Amniotic stem cell (primary cell): ENCODE measurements around the gene MRPL49.
"Not testable (repeated sequence)": the region's sequence is repeated elsewhere in the genome, so short reads cannot be mapped to it uniquely, and the experiment has no call there.

Experiments
- DNase-seq: peaks from one replicate; lab custom pipeline; 2025; lab: John Stamatoyannopoulos, UW

MRPL49 gene

DNA sequence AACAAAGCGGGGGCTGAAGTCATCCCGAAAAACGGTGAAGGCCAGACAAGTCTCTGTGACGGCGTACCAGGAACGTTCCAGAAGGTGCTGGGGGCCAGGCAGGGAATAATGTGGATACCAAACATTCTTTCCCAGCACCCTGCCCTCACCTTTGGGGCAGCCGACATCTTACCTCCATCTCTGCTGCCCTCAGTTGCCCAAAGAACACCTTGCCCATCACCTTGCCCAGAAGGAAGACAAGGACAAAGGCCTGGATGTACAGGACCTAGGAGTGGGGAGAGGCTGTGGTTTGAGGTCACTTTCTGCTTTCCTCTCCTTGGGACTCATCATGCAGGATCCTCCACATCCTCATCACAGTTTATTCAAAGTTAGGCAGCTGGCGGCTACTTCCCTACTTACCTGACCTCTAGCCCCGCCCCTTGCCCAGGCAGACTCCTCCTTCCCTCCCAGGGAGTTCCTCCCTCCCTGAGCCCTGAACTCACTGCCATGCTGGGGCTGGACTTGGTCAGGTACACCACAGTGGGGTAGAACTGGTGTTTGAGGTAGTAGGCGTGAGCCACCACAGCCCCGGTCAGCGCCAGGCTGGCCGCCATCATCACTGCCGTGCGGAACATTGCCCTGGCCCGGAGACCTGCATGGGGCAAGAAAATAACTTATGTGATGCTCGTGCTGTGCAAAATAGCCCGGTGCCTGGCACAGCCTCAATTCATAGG is 11.0 kb downstream of the MRPL49 start:
- DNase-seq: no peak

GRCh38 chr11:65133724-65134123 is 11.6 kb downstream of the MRPL49 start:
- no peak for DNase-seq

DNA sequence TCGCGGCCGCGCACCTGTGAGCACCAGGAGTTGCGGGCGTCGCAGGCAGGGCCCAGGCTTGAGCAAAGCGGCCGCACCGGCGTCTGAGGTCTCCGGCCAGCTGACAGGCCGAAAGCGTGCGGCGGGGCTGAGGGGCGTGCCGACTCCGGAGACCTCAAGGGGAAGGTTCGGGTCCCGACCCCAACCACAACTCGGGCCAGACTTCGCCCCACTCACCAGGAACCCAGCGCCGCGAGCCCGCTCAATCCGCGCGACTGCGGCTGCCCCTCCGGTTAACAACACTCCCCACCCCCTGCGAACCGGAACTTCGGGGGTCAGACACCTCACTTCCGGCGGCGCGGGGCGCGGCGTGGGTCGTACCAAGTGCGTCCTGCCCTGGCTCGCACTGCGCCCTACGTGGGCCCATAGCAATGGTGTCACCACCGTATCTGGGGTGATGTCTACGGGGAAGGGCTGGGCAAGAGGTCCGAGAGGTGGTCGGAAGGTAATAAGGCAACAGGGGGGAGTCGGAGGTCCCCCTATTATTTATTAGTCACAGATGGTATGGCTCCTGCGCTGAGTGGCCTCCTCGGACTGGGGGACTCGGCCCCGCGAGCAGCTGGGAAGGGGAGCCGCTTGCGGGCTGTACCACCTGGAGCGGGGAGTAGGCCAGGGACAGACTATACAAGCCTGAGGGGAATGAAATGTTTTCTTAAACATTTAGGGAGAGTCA is 12.3 kb downstream of the MRPL49 start, which contains the start of gene SYVN1:
Gene SYVN1 (minus strand): TSS at position 280 of the 712 bp plus-strand sequence. CDS start 918 bp downstream, outside the sequence.
- peak; percentile 50 for DNase-seq

GRCh38 chr11:65134952-65135632 is 13.0 kb downstream of the MRPL49 start:
- peak; percentile 90 for DNase-seq

GRCh38 chr11:65135633-65136145 is 13.6 kb downstream of the MRPL49 start:
- no peak for DNase-seq

DNA sequence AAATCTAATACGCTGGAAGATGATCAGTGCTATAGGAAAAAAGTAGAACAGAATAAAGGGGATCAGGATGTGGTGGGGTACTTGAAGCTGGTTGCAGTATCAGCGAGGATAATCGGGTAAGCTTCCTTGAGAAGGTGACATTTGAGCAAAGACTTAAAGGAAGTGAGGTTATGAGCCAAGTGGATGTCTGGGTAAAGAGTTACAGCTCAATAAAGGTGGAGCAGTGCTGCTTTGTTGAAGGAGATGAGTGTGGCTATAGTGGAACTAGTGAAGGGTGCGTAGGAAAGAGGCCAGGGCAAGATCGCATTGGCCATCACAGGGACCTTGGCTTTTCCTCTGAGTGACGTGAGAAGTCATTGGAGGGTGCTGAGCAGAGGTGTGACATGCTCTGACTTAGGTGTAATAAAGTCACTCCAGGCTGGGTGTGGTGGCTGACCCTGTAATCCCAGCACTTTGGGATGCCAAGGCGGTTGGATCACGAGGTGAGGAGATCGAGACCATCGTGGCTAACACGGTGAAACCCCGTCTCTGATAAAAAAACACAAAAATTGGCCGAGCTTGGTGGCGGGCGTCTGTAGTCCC is 14.5 kb downstream of the MRPL49 start:
- no peak for DNase-seq

DNA sequence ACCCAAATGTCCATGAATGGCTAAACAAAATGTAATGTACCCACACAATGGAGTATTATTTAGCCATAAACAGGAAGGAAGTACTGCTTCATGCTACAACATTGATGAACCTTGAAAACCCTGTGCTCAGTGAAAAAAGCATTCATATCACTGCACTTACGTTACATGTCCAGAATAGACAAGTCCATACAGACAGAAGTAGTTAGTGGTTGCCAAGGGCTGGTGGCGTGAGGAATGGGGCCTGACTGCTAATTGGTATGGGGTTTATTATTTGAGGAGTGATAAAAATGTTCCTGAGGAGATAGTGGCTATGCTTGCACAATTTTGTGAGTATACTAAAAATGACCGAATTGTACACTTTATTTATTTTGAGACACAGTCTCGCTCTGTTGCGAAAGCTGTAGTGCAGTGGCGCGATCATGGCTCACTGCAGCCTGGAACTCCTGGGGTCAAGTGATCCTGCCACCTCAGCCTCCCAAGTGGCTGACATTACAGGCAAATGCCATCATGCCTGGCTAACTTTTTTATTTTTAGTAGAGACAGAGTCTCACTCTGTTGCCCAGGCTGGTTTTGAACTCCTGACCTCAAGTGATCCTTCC is 19.9 kb downstream of the MRPL49 start:
- no peak for DNase-seq

DNA sequence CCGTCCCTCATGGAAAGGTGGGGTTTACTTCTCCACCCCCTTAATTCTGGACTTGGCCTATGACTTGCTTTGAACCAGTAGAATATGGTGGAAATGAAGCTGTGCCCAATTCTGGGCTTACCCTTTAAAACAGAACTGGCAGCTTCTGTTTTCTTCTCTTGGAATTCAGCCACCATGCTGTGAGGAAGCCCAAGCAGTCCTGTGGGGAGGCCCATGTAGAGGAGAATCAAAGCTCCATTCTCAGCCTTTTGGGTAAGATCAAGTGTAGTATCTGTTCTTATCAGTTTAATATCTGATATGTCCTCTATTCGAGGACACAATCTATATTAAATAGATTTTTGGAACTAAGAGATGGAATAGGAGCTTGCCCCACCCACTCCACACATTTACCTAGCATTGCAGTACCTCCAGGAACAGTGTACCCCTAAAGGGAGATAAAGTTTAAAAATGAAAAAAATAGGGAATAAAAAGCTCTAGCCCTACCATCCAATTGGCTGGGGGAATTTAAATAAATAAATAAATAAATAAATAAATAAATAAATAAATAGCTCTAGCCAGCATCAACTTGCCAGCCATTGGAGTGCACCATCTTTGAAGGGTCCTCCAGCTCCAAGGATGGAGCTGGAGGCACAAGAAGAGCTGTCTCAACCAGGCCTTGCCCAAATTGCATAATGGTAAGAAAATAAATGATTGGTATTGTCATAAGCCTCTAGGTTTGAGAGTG is 25.4 kb downstream of the MRPL49 start:
- no peak for DNase-seq

- no peak for DNase-seq
Observed at GRCh38 chr11:65148657-65149056, 26.5 kb downstream of the MRPL49 start.

DNA sequence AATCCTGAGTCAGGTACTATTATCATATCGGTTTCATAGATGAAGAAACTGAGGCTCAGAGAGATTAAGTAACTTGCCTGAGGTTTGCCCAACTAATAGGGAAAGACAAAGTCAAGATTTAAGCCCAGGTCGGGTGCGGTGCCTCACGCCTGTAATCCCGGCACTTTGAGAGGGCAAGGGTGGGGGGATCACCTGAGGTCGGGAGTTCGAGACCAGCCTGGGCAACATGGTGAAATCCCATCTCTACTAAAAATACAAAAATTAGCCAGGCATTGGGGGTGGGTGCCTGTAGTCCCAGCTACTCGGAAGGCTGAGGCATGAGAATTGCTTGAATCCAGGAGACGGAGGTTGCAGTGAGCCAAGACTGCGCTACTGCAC is 28.0 kb downstream of the MRPL49 start:
- not testable (repeated sequence) for DNase-seq

- peak; percentile 38 for DNase-seq
Observed at GRCh38 chr11:65150509-65151299, 28.6 kb downstream of the MRPL49 start.

GRCh38 chr11:65151331-65151899 is 29.3 kb downstream of the MRPL49 start:
- no peak for DNase-seq

DNA sequence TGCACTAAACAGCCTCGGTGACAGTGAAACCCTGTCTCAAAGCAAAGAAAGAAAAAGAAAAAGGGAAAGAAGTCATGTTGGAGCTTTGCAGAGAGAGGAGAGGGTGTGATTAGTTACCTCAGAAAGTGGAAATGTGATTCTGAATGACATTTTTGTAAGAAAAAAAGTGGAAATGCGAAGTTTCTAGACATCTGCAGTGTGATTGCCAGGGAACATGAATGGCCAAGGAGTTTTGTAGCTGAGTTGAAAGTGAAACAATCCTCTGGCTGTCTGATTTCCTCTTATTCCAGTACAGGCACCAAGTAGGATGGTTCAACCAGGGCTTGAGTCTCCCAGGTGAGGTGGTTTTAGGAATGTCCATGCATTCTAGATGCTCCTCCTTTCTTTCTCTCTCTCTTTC is 30.0 kb downstream of the MRPL49 start:
- DNase-seq: no peak

DNA sequence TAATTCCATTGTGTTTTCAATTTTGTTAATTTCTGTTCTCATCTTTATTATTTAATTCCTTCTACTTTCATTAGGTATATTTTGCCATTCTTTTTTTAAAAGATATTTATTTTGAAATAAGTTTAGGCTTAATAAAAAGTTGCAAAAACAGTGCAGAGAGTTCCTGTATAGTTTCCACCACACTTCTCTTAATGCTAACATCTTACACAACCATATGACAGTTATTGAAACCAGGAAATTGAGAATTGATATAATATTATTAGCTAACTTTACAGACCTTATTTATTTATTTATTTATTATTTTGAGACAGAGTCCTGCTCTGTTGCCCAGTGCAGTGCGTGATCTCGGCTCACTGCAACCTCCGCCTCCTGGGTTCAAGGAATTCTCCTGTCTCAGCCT is 34.1 kb downstream of the MRPL49 start:
- no peak for DNase-seq

DNA sequence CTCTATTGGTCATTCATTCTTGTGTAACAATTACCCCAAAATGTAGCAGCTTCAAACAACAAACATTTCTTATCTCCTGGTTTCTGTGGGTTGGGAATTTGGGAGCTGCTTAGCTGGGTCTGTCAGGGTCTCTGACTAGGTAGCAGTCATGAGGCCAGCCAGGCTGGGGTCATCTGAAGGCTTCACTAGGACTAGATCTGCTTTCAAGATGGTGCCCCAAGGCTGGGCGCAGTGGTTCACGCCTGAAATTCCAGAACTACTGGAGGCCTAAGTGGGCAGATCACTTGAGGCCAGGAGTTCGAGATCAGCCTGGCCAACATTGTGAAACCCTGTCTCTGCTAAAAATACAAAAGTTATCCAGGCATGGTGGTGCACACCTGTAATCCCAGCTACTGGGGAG is 34.8 kb downstream of the MRPL49 start:
- DNase-seq: no peak

- no peak for DNase-seq
Observed at GRCh38 chr11:65157336-65157735, 35.2 kb downstream of the MRPL49 start.

DNA sequence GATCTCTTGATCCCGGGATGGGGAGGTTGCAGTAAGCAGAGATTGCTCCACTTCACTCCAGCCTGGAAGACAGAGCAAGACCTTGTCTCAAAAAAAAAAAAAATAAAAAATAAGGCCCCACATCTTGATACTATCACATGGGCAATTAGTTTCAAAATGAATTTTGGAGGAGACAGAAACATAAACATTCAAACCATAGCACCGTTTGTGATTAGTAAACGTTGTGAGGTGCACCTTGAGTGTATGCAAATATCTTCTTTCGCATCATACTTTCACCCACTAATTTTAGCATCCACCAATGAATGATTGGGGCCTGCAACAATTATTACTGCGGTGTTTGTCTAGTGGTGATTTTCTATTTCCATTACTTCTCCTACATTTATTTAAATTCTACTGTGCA is 36.9 kb downstream of the MRPL49 start:
- no peak for DNase-seq

GRCh38 chr11:65160643-65161042 is 38.5 kb downstream of the MRPL49 start:
- DNase-seq: no peak

- no peak for DNase-seq
Observed at GRCh38 chr11:65163684-65164083, 41.6 kb downstream of the MRPL49 start.
